ENCODE measurements around the gene MAML2.

Gene MAML2

DNA sequence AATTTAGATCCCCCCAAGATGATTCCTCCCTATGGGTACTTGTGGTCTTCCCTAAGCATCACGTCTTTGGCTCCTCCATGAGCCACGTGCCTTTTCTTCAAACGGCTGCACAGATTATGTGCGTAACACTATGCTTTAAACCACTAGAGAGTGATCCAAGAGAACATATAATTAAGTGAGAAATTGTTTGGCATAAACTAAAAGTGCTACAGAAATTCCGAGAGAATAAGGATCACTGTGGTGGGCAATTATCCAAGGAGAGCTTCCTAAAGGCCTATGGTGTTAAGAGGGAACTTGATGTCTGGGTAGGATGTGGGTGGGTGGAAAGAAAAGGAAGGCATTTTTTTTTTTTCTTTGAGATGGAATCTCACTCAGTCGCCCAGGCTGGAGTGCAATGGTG is 110.9 kb downstream of the MAML2 start:
- DNase-seq (ENCODE audit: low read depth) = no peak
- no peak overlapping the region for H3K4me3 ChIP-seq (ENCODE audit: low read length)
- TF ChIP-seq, protein P1, sequence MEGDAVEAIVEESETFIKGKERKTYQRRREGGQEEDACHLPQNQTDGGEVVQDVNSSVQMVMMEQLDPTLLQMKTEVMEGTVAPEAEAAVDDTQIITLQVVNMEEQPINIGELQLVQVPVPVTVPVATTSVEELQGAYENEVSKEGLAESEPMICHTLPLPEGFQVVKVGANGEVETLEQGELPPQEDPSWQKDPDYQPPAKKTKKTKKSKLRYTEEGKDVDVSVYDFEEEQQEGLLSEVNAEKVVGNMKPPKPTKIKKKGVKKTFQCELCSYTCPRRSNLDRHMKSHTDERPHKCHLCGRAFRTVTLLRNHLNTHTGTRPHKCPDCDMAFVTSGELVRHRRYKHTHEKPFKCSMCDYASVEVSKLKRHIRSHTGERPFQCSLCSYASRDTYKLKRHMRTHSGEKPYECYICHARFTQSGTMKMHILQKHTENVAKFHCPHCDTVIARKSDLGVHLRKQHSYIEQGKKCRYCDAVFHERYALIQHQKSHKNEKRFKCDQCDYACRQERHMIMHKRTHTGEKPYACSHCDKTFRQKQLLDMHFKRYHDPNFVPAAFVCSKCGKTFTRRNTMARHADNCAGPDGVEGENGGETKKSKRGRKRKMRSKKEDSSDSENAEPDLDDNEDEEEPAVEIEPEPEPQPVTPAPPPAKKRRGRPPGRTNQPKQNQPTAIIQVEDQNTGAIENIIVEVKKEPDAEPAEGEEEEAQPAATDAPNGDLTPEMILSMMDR (conservative IDR thresholded peaks at IDR 0.05; ENCODE audit: low read depth, low read length) = no peak

DNA sequence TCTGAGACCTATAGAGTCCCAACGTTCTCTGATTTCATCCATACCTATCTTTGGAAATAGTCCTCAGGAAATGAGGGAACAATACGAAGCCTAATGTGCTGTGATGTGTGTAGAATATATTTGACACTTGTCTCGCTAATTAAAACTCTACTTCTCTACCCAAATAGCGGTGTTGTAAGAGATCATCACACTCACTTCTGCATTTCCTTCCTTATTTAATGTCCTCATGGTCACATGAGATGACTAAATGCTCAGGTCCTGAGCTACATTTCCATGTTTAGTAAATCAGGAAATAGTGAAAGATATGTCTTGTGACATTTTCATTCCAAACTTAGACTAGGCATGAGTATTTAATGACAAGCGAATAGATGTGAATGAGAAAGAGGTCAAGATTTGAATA is 112.3 kb downstream of the MAML2 start:
- DNase-seq (ENCODE audit: low read depth) = no peak
- TF ChIP-seq, protein P1 (conservative IDR thresholded peaks at IDR 0.05; ENCODE audit: low read depth, low read length) = no peak
- no peak overlapping the region for H3K4me3 ChIP-seq (ENCODE audit: low read length)

DNA sequence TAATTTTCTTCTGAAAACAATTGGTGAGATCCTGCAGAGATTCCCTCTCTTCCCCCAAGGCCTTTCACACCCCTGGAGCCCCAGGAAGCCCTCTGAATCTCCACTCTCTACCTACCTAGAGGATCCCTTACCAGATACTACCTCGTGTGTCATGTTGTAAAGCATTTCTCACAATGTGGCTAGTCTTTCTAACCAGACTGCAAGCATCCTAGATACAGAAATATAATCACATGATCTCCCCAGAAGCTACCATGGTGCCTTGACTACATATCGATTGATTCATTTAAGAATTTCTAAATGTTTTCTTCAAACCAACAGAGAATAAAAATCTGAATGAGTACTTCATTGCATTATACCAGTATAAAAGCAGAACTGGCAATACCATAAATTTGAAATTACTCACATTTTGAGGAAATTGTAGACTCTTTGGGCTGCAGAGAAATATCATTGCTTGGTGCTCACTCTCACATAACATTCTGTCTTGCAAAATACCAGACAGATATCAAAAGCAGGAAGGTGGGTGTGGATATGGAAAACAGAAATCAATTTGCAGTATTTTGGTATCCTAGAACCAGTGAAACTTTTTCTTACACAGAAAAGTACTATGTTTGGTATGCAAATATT is 113.5 kb downstream of the MAML2 start:
- TF ChIP-seq, protein P1 (conservative IDR thresholded peaks at IDR 0.05; ENCODE audit: low read depth, low read length) = no peak
- H3K4me3 ChIP-seq (ENCODE audit: low read length) = no peak overlapping the region
- no peak for DNase-seq (ENCODE audit: low read depth)

DNA sequence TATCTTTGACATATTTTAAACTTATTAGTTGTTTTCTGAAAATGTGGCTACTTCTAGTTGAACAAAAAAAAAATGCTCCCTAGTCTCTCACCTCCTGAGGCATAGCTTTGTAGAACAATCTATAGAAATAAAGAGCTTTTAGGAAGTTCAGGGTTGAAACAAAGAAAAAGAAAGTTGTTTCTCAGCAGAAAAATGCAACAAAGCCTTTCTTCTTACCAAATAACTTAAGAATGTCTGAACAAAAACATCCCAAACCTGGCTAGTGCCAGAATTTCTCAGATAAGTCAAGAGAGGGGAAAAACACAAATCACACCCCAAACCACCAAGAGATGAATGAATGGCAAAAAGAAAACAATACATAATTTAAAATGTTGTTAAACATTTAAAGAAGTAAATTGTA is 114.1 kb downstream of the MAML2 start:
- H3K4me3 ChIP-seq (ENCODE audit: low read length) = no peak overlapping the region
- no peak for DNase-seq (ENCODE audit: low read depth)
- TF ChIP-seq, protein P1 (conservative IDR thresholded peaks at IDR 0.05; ENCODE audit: low read depth, low read length) = no peak

DNA sequence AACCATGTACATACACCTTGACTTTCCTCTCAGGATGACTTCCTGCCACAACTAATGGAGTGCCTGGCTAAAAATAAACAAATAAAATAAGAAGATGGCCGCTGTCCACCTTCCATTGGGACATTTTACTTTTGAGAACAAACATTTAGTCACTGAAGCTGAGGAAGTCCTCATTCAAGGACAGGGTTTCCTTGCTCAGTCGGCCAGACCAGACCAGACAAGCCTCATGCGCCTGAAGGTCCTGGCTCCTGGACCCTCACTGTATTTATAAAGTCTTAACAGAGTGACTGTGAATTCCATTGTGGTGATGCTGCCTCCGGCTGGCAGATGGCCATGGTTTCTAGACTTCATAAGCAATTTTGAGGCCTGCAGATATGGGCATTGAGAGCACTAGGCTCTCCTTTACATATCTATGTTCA is 114.5 kb downstream of the MAML2 start:
- TF ChIP-seq, protein P1 (conservative IDR thresholded peaks at IDR 0.05; ENCODE audit: low read depth, low read length) = no peak
- DNase-seq (ENCODE audit: low read depth) = peak; percentile 96
- H3K4me3 ChIP-seq (ENCODE audit: low read length) = no peak overlapping the region

DNA sequence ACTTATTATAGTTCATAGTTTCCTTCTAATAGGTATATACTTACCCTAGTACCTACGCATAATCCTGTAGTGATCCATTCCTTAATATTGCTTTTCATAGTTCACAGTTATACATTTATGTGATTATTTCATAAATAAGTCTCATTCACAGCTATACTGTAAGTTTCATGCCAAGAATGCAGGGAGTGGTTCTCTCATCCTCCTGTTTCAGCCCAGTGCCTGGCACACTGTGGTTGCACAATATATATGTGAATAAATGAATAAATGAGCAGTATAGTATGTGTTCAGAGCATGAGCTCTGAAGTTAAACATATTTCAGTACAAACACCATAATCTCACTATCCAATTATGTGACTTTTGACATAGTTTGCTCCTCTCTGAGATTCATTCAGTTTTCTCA is 115.8 kb downstream of the MAML2 start:
- no peak for DNase-seq (ENCODE audit: low read depth)
- TF ChIP-seq, protein P1 (conservative IDR thresholded peaks at IDR 0.05; ENCODE audit: low read depth, low read length) = no peak
- no peak overlapping the region for H3K4me3 ChIP-seq (ENCODE audit: low read length)

DNA sequence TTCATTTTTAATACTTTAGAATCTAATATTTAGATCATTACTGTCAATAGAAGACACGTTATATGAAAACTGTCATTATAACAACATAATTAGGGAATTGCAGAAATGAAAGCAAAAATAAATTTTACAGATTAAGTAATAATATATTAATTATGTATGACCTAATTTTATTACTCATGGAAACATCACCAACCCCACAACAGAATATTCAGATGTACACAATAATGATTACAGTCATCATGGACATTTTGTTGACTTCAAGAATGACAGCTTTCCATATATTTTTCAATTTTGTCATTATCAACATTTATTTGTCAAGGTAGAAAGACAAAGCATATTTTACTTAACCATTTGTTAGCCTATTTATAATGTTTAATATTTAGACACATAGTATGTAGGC is 119.9 kb downstream of the MAML2 start:
- DNase-seq (ENCODE audit: low read depth) = no peak
- no peak overlapping the region for H3K4me3 ChIP-seq (ENCODE audit: low read length)
- TF ChIP-seq, protein P1 (conservative IDR thresholded peaks at IDR 0.05; ENCODE audit: low read depth, low read length) = no peak
